ENCODE measurements around the gene CHD9.

DNA sequence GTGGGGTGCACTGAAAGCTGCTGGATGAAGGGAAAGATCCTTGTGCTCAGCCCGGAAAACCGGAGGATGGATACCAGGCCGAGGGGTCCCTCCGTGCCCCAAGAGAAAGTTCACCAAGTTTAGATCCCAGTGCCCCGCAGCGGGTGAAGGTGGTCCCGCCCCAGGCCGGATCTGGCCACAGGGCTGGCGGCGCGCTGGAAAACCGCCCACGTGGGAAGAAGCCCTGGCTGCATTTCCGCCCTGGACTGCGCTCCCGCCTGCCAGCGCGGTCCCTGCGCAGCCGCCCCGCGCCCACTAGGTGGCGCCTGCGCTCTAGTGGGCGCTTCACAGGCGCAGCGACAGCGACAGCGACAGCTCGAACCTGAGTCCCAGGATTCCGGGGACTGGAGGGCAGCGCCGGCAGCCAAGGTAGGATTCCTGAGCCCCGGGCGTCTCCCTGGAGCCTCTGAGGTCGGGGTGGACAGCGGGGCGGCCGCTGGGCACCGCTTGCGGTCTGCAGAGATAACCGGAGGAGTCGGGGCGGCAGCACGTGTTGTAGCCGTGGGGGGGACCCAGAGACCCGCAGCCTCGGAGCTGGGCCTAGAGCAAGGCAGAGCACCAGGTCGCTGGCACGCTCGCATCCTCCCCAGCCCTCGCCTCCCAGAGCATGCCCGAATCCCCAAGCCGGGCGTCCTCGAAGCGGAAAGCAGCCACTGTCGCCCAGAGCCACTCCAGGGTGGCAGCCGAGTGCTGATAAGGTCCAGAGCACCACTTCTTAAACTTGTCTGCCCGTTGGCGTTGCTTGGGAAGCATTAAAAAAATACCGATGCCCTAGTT lies at the start of gene CHD9:
- peak; percentile 29 to 67 (median 52) for TF ChIP-seq POLR2A (IDR thresholded peaks at IDR 0.05)
- TF ChIP-seq, protein P1, sequence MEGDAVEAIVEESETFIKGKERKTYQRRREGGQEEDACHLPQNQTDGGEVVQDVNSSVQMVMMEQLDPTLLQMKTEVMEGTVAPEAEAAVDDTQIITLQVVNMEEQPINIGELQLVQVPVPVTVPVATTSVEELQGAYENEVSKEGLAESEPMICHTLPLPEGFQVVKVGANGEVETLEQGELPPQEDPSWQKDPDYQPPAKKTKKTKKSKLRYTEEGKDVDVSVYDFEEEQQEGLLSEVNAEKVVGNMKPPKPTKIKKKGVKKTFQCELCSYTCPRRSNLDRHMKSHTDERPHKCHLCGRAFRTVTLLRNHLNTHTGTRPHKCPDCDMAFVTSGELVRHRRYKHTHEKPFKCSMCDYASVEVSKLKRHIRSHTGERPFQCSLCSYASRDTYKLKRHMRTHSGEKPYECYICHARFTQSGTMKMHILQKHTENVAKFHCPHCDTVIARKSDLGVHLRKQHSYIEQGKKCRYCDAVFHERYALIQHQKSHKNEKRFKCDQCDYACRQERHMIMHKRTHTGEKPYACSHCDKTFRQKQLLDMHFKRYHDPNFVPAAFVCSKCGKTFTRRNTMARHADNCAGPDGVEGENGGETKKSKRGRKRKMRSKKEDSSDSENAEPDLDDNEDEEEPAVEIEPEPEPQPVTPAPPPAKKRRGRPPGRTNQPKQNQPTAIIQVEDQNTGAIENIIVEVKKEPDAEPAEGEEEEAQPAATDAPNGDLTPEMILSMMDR (IDR thresholded peaks at IDR 0.05): peak; percentile 99
